Measurements from ENCODE around the gene VAMP4.
"Not testable (repeated sequence)": the region's sequence is repeated elsewhere in the genome, so short reads cannot be mapped to it uniquely, and the experiment has no call there.

Gene VAMP4

GRCh38 chr1:171751221-171751620 is 9.4 kb upstream of the VAMP4 start:
- no peak for DNase-seq (ENCODE audit: low read depth)

- no peak for DNase-seq (ENCODE audit: low read depth)
These were observed 6.8 kb upstream of the VAMP4 start for GRCh38 chr1:171748651-171749050.

GRCh38 chr1:171744986-171745385 is 3.1 kb upstream of the VAMP4 start:
- DNase-seq (ENCODE audit: low read depth) = no peak

- DNase-seq (ENCODE audit: low read depth) = peak; percentile 67
These were observed 1.4 kb upstream of the VAMP4 start for GRCh38 chr1:171743081-171743870.

GRCh38 chr1:171742577-171742922 is 685 bp upstream of the VAMP4 start:
- DNase-seq (ENCODE audit: low read depth) = no peak

GRCh38 chr1:171740987-171741871 is 636 bp downstream of the VAMP4 start:
- no peak for DNase-seq (ENCODE audit: low read depth)

- no peak for DNase-seq (ENCODE audit: low read depth)
These were observed 1.5 kb downstream of the VAMP4 start for GRCh38 chr1:171740356-171740863.

GRCh38 chr1:171739656-171740055 is 2.2 kb downstream of the VAMP4 start:
- DNase-seq (ENCODE audit: low read depth) = no peak

GRCh38 chr1:171738911-171739310 is 3.0 kb downstream of the VAMP4 start:
- no peak for DNase-seq (ENCODE audit: low read depth)

- DNase-seq (ENCODE audit: low read depth) = no peak
These were observed 5.7 kb downstream of the VAMP4 start for GRCh38 chr1:171736196-171736595.

GRCh38 chr1:171730052-171730451 is 11.8 kb downstream of the VAMP4 start:
- no peak for DNase-seq (ENCODE audit: low read depth)

GRCh38 chr1:171727778-171728177 is 14.1 kb downstream of the VAMP4 start:
- DNase-seq (ENCODE audit: low read depth) = no peak

GRCh38 chr1:171723180-171723579 is 18.7 kb downstream of the VAMP4 start:
- not testable (repeated sequence) for DNase-seq (ENCODE audit: low read depth)

GRCh38 chr1:171718848-171719247 is 23.0 kb downstream of the VAMP4 start:
- DNase-seq (ENCODE audit: low read depth) = no peak

- DNase-seq (ENCODE audit: low read depth) = no peak
These were observed 23.6 kb downstream of the VAMP4 start for GRCh38 chr1:171718216-171718615.

- DNase-seq (ENCODE audit: low read depth) = no peak
These were observed 24.7 kb downstream of the VAMP4 start for GRCh38 chr1:171717062-171717718.

GRCh38 chr1:171716616-171717015 is 25.2 kb downstream of the VAMP4 start:
- DNase-seq (ENCODE audit: low read depth) = no peak

- DNase-seq (ENCODE audit: low read depth) = no peak
These were observed 26.0 kb downstream of the VAMP4 start for GRCh38 chr1:171715813-171716251.

- DNase-seq (ENCODE audit: low read depth) = no peak
These were observed 29.5 kb downstream of the VAMP4 start for GRCh38 chr1:171712341-171712740.

GRCh38 chr1:171711643-171712042 is 30.2 kb downstream of the VAMP4 start:
- no peak for DNase-seq (ENCODE audit: low read depth)

GRCh38 chr1:171707583-171707982 is 34.3 kb downstream of the VAMP4 start:
- DNase-seq (ENCODE audit: low read depth) = no peak

- no peak for DNase-seq (ENCODE audit: low read depth)
These were observed 39.3 kb downstream of the VAMP4 start for GRCh38 chr1:171702598-171702997.

All from fibroblast of the conjunctiva (primary cell).